Measurements from ENCODE around the gene ALLC. TPM values are rescaled to one million over a fixed set of nuclear protein-coding genes. Genes with fewer than 3 reads are reported as not detected.
"Not testable (repeated sequence)": the region's sequence is repeated elsewhere in the genome, so short reads cannot be mapped to it uniquely, and the experiment has no call there.

ALLC gene
- total RNA-seq, 2 experiments from 2014 or later: not detected

DNA sequence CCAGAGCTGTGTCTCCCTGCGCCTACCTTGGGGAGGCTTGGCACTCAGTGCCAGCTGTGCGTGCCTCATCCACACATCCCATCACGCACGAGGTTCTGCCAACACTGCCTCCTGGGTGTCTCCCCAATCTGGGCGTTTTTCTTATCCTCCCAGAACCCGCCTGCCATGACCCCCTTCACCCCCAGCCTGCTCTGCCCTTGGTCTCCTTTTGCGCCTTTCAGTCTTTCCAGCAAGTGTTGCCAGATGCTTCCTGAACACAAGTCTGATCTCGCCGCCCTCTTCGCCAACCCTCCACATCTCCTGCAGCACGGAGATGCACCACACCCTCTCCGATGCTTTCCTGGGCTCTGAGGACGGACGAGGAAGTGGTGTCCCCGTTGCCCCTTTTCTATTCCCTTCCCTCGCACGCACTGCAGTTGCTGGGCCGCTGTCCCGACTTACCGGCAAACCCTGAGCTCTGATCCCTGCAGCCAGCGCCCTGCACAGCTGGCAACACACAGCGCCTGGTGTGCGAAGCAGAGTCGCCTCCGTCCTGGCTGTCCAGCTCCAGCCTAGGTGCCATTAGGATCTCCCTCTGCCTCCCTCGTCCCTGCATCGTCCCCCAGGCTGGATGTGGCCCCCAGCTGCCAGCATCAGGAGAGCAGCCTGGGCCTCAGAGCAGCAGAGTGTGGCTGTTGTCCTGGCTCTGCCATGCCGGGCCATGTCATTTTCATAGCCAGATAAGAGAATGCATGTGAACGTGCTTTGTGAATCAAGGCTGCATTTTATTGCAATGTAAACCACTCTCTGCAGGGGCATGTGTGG, 22.6 kb upstream of the ALLC start:
- Mint-ChIP-seq H3K36me3 (ENCODE audit: low read depth) (no peaks in the 10 kb centered on the region), H3K27me3 (no peaks in the 10 kb centered on the region), H3K9me3 (no peaks in the 10 kb centered on the region), H3K4me1 (ENCODE audit: low read depth) (no peaks in the 10 kb centered on the region), H3K27ac (no peak overlapping the region), H3K4me3 (no peak overlapping the region)
- ChIA-PET POLR2A (interaction anchor here (1.5 kb wide), 1 partner anchor 16 kb away, joined by 3 read pairs; no protein-coding TSS in a partner anchor), CTCF (no interaction called here)
- DNase-seq: no peak
- intact Hi-C loops (cut with micrococcal nuclease): no loop called here
- no peak for TF ChIP-seq CTCF (IDR thresholded peaks at IDR 0.05)
- ATAC-seq: no peak

GRCh38 chr2:3635975-3636327, 22.0 kb upstream of the ALLC start:
- not testable (repeated sequence) for H3K36me3 Mint-ChIP-seq (ENCODE audit: low read depth)

GRCh38 chr2:3636586-3637310, 21.3 kb upstream of the ALLC start:
- H3K4me1 Mint-ChIP-seq (ENCODE audit: low read depth): no peaks in the 10 kb centered on the region
- no peaks in the 10 kb centered on the region for H3K36me3 Mint-ChIP-seq (ENCODE audit: low read depth)
- H3K27me3 Mint-ChIP-seq: no peaks in the 10 kb centered on the region
- DNase-seq: no peak
- ChIA-PET CTCF (no interaction called here), POLR2A (interaction anchor here (1.5 kb wide), 1 partner anchor 15 kb away, joined by 3 read pairs; no protein-coding TSS in a partner anchor)
- H3K27ac Mint-ChIP-seq: no peak overlapping the region
- TF ChIP-seq CTCF (IDR thresholded peaks at IDR 0.05): no peak
- H3K4me3 Mint-ChIP-seq: no peak overlapping the region
- no peak for ATAC-seq
- intact Hi-C loops (cut with micrococcal nuclease): no loop called here
- no peaks in the 10 kb centered on the region for H3K9me3 Mint-ChIP-seq

More at GRCh38 chr2:3635975-3636327, 22.0 kb upstream of the ALLC start:
- DNase-seq; H3K9me3 Mint-ChIP-seq; H3K27me3 Mint-ChIP-seq; ATAC-seq; H3K27ac Mint-ChIP-seq; intact Hi-C loops (cut with micrococcal nuclease); CTCF ChIA-PET; H3K4me3 Mint-ChIP-seq; H3K4me1 Mint-ChIP-seq (ENCODE audit: low read depth): not testable (repeated sequence)
- POLR2A ChIA-PET: interaction anchor here (1.5 kb wide), 1 partner anchor 16 kb away, joined by 3 read pairs; no protein-coding TSS in a partner anchor

- ATAC-seq (no peak), DNase-seq (no peak)
- Mint-ChIP-seq H3K4me1 (ENCODE audit: low read depth) (no peaks in the 10 kb centered on the region), H3K27me3 (no peaks in the 10 kb centered on the region), H3K27ac (no peak overlapping the region), H3K36me3 (ENCODE audit: low read depth) (no peaks in the 10 kb centered on the region), H3K9me3 (no peaks in the 10 kb centered on the region), H3K4me3 (no peak overlapping the region)
- ChIA-PET CTCF (no interaction called here), POLR2A (interaction anchor here (1.5 kb wide), 1 partner anchor 14 kb away, joined by 3 read pairs; no protein-coding TSS in a partner anchor)
- no peak for TF ChIP-seq CTCF (IDR thresholded peaks at IDR 0.05)
- intact Hi-C loops (cut with micrococcal nuclease): no loop called here
These were observed 20.7 kb upstream of the ALLC start for GRCh38 chr2:3637311-3637675.

- Mint-ChIP-seq H3K4me3 (no peak overlapping the region), H3K27ac (no peak overlapping the region), H3K4me1 (ENCODE audit: low read depth) (no peaks in the 10 kb centered on the region), H3K36me3 (ENCODE audit: low read depth) (no peaks in the 10 kb centered on the region), H3K27me3 (no peaks in the 10 kb centered on the region), H3K9me3 (no peaks in the 10 kb centered on the region)
- intact Hi-C loops (cut with micrococcal nuclease): no loop called here
- no peak for TF ChIP-seq CTCF (IDR thresholded peaks at IDR 0.05)
- no peak for DNase-seq
- ChIA-PET CTCF (no interaction called here), POLR2A (no interaction called here)
- ATAC-seq: no peak
These were observed 20.1 kb upstream of the ALLC start for GRCh38 chr2:3637692-3638455.
